Measurements from ENCODE around the gene PPARG. TPM values are rescaled to one million over a fixed set of nuclear protein-coding genes. Genes with fewer than 3 reads are reported as not detected.
"Not testable (repeated sequence)": the region's sequence is repeated elsewhere in the genome, so short reads cannot be mapped to it uniquely, and the experiment has no call there.

The PPARG gene
- total and polyA plus RNA-seq, 2 experiments from 2014 or later, result 0.49 to 0.76 TPM

- peak; percentile 69 for DNase-seq
- TF ChIP-seq EZH2phosphoT487 (IDR thresholded peaks at IDR 0.05; ENCODE audit: insufficient read depth, low read depth) (no peak), EZH2 (IDR thresholded peaks at IDR 0.05; ENCODE audit: insufficient read depth, poor library complexity, severe bottlenecking) (no peak)
- Histone ChIP-seq H3K4me2 (ENCODE audit: unreplicated experiment) (no peak overlapping the region), H3K4me3 (no peak overlapping the region), H3K9me3 (ENCODE audit: low read depth) (no peaks in the 10 kb centered on the region), H3K9me2 (ENCODE audit: insufficient read depth) (no peaks in the 10 kb centered on the region), H3K27me3 (replicated peaks; ENCODE audit: insufficient read depth) (no peaks in the 10 kb centered on the region), H3F3A (ENCODE audit: insufficient read depth) (peaks cover 6% of the 10 kb centered on the region; the same call in 1 of the 2 replicates), H3K79me2 (ENCODE audit: insufficient read depth) (no peaks in the 10 kb centered on the region), H3K9ac (no peak overlapping the region), H4K20me1 (ENCODE audit: insufficient read depth) (no peaks in the 10 kb centered on the region), H3K36me3 (ENCODE audit: low read depth) (no peaks in the 10 kb centered on the region), H3K4me1 (ENCODE audit: insufficient read depth) (peaks cover 15% of the 10 kb centered on the region), H2AFZ (peak overlapping the region; percentile 52), H3K27ac (no peak overlapping the region)
- 27 to 30% methylated on average over 9 of the region's 9 CpGs for WGBS, 2 experiments (ENCODE audit: low coverage in 1 of 2, low lambda C conversion rate in 2 of 2, missing lambda C conversion rate in 2 of 2)
- in situ Hi-C loops (cut with MboI), result no loop called here
Observed at GRCh38 chr3:12473511-12473910, 184.6 kb downstream of the PPARG start.

DNA sequence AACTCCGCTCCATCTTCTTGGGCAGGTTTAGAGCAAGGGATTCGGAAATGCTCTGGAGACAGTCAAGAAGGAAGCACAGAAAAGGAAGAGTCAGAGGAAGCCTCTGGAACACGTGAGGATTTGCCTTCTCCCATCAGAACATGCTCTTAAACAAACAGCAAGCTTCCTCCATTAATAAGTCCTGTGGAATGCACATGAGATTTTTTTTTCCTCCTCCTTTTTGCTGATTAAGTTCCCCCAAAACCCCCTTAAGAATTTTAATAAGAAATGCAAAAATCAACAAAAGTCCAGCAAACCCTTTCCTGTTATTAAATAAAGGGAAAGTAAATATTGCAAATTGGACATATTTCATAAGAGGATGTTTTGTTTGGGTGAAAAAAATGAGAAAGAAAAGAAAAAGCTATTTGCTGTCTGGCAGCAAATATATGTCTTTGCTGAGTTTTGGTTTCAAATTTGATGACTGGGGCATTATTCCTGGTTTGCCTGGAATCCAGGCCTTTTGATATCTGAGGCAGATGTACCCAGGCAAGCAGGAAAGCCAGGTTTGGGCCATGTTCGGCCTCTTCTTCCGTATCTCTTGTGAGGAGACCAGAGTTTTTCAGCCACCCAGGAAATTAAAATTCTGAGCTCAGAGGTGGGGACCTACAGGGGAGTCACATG lies 187.5 kb downstream of the PPARG start:
- in situ Hi-C loops (cut with MboI), result loop anchor here (5.0 kb wide), 1 partner anchor 339 kb away; no protein-coding TSS in a partner anchor
- Histone ChIP-seq H3K27ac (peak overlapping the region; percentile 20; the same call in 1 of the 2 replicates), H3K9ac (no peak overlapping the region), H3K9me2 (ENCODE audit: insufficient read depth) (no peaks in the 10 kb centered on the region), H2AFZ (peak overlapping the region; percentile 71), H3K4me3 (no peak overlapping the region), H3K79me2 (ENCODE audit: insufficient read depth) (no peaks in the 10 kb centered on the region), H3K4me1 (ENCODE audit: insufficient read depth) (peaks cover 15% of the 10 kb centered on the region), H3K9me3 (ENCODE audit: low read depth) (no peaks in the 10 kb centered on the region), H3K4me2 (ENCODE audit: unreplicated experiment) (peak overlapping the region; percentile 3), H3K27me3 (replicated peaks; ENCODE audit: insufficient read depth) (no peaks in the 10 kb centered on the region), H4K20me1 (ENCODE audit: insufficient read depth) (no peaks in the 10 kb centered on the region), H3K36me3 (ENCODE audit: low read depth) (no peaks in the 10 kb centered on the region), H3F3A (ENCODE audit: insufficient read depth) (no peaks in the 10 kb centered on the region)
- TF ChIP-seq EZH2 (IDR thresholded peaks at IDR 0.05; ENCODE audit: insufficient read depth, poor library complexity, severe bottlenecking), result no peak
- TF ChIP-seq EZH2phosphoT487 (IDR thresholded peaks at IDR 0.05; ENCODE audit: insufficient read depth, low read depth), result no peak
- WGBS, 2 experiments (ENCODE audit: low coverage in 1 of 2, low lambda C conversion rate in 2 of 2, missing lambda C conversion rate in 2 of 2), result 46 to 49% methylated on average over 5 of the region's 5 CpGs
- DNase-seq, result peak; percentile 71

DNA sequence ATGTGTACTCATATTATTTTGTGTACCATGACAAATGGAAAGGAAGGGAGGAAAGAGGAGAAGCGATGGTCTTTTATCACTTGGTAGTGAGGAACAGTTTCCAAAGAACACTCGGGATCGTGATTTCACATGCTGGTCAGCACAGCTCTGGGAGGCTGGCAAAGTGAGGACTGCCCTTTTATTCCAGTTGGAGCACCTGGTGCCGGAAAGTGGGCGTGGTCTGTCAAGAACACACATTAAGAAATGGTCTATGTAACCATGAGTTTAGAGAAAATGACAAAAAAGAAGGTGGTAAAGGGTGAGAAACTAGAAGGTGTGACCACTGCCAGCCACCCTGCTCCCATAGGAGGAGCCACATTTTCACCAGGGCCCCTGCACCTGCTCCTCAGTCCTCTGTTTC lies 188.4 kb downstream of the PPARG start:
- Histone ChIP-seq H3K4me1 (ENCODE audit: insufficient read depth) (peaks cover 15% of the 10 kb centered on the region), H4K20me1 (ENCODE audit: insufficient read depth) (no peaks in the 10 kb centered on the region), H3K9ac (no peak overlapping the region), H3K27ac (no peak overlapping the region), H3K36me3 (ENCODE audit: low read depth) (no peaks in the 10 kb centered on the region), H2AFZ (no peak overlapping the region), H3F3A (ENCODE audit: insufficient read depth) (no peaks in the 10 kb centered on the region), H3K9me3 (ENCODE audit: low read depth) (no peaks in the 10 kb centered on the region), H3K27me3 (replicated peaks; ENCODE audit: insufficient read depth) (no peaks in the 10 kb centered on the region), H3K9me2 (ENCODE audit: insufficient read depth) (no peaks in the 10 kb centered on the region), H3K4me2 (ENCODE audit: unreplicated experiment) (no peak overlapping the region), H3K79me2 (ENCODE audit: insufficient read depth) (no peaks in the 10 kb centered on the region), H3K4me3 (no peak overlapping the region)
- in situ Hi-C loops (cut with MboI), result loop anchor here (5.0 kb wide), 1 partner anchor 340 kb away; no protein-coding TSS in a partner anchor
- DNase-seq, result no peak
- 93 to 95% methylated on average over 5 of the region's 5 CpGs for WGBS, 2 experiments (ENCODE audit: low coverage in 1 of 2, low lambda C conversion rate in 2 of 2, missing lambda C conversion rate in 2 of 2)
- TF ChIP-seq EZH2phosphoT487 (IDR thresholded peaks at IDR 0.05; ENCODE audit: insufficient read depth, low read depth), result no peak
- TF ChIP-seq EZH2 (IDR thresholded peaks at IDR 0.05; ENCODE audit: insufficient read depth, poor library complexity, severe bottlenecking), result no peak

GRCh38 chr3:12478326-12478725 lies 189.5 kb downstream of the PPARG start:
- Histone ChIP-seq H3K27ac (no peak overlapping the region), H3K79me2 (ENCODE audit: insufficient read depth) (no peaks in the 10 kb centered on the region), H3F3A (ENCODE audit: insufficient read depth) (no peaks in the 10 kb centered on the region), H3K4me1 (ENCODE audit: insufficient read depth) (peaks cover 11% of the 10 kb centered on the region), H3K4me2 (ENCODE audit: unreplicated experiment) (no peak overlapping the region), H3K9ac (no peak overlapping the region), H3K9me3 (ENCODE audit: low read depth) (no peaks in the 10 kb centered on the region), H3K27me3 (replicated peaks; ENCODE audit: insufficient read depth) (no peaks in the 10 kb centered on the region), H4K20me1 (ENCODE audit: insufficient read depth) (no peaks in the 10 kb centered on the region), H3K36me3 (ENCODE audit: low read depth) (no peaks in the 10 kb centered on the region), H2AFZ (no peak overlapping the region), H3K4me3 (no peak overlapping the region), H3K9me2 (ENCODE audit: insufficient read depth) (no peaks in the 10 kb centered on the region)
- in situ Hi-C loops (cut with MboI), result loop anchor here (5.0 kb wide), 1 partner anchor 341 kb away; no protein-coding TSS in a partner anchor
- no peak for DNase-seq
- no peak for TF ChIP-seq EZH2 (IDR thresholded peaks at IDR 0.05; ENCODE audit: insufficient read depth, poor library complexity, severe bottlenecking)
- TF ChIP-seq EZH2phosphoT487 (IDR thresholded peaks at IDR 0.05; ENCODE audit: insufficient read depth, low read depth), result no peak
- WGBS, 2 experiments (ENCODE audit: low coverage in 1 of 2, low lambda C conversion rate in 2 of 2, missing lambda C conversion rate in 2 of 2), result 69 to 77% methylated on average over 5 of the region's 5 CpGs

- not testable (repeated sequence) for H4K20me1 ChIP-seq (ENCODE audit: insufficient read depth)
Observed at GRCh38 chr3:12479198-12479597, 190.3 kb downstream of the PPARG start.

More at GRCh38 chr3:12479198-12479597, 190.3 kb downstream of the PPARG start:
- not testable (repeated sequence) for H2AFZ ChIP-seq; H3K79me2 ChIP-seq (ENCODE audit: insufficient read depth); H3K4me2 ChIP-seq (ENCODE audit: unreplicated experiment); H3K4me3 ChIP-seq; H3K27me3 ChIP-seq (replicated peaks; ENCODE audit: insufficient read depth); H3K27ac ChIP-seq; H3K36me3 ChIP-seq (ENCODE audit: low read depth); H3K9ac ChIP-seq; H3K9me2 ChIP-seq (ENCODE audit: insufficient read depth); H3K4me1 ChIP-seq (ENCODE audit: insufficient read depth); DNase-seq; H3F3A ChIP-seq (ENCODE audit: insufficient read depth); H3K9me3 ChIP-seq (ENCODE audit: low read depth)
- 74 to 80% methylated on average over 3 of the region's 3 CpGs for WGBS, 2 experiments (ENCODE audit: low coverage in 1 of 2, low lambda C conversion rate in 2 of 2, missing lambda C conversion rate in 2 of 2)
- in situ Hi-C loops (cut with MboI), result loop anchor here (5.0 kb wide), 1 partner anchor 342 kb away; no protein-coding TSS in a partner anchor
